Memory B cell (primary cell): Measurements from ENCODE around the gene PYM1.
"Not testable (repeated sequence)": the region's sequence is repeated elsewhere in the genome, so short reads cannot be mapped to it uniquely, and the experiment has no call there.

Source experiments
- ATAC-seq: fragments of 150-1000 bp; cut with Tn5 transposase; 2 replicates; pipeline ENCODE4 v1.10.0; 2021; ENCODE audit warnings: low read depth, mild to moderate bottlenecking, moderate library complexity
- DNase-seq, 2 donors: peaks; one replicate each; pipeline ENCODE4 v3.0.0; 2022; ENCODE audit warnings: low spot score in 2 of 2
- H3K27ac Mint-ChIP-seq: one replicate; pipeline ENCODE4 v1.8.0; 2022; ENCODE audit warnings: mild to moderate bottlenecking, moderate library complexity, mixed read lengths
- H3K27me3 Mint-ChIP-seq: one replicate; pipeline ENCODE4 v1.8.0; 2022; ENCODE audit warnings: mixed read lengths
- H3K36me3 Mint-ChIP-seq: one replicate; pipeline ENCODE4 v1.8.0; 2022; ENCODE audit warnings: mild to moderate bottlenecking, mixed read lengths
- H3K4me1 Mint-ChIP-seq: one replicate; pipeline ENCODE4 v1.8.0; 2022; ENCODE audit warnings: mixed read lengths
- H3K4me3 Mint-ChIP-seq: one replicate; pipeline ENCODE4 v1.8.0; 2022; ENCODE audit warnings: mild to moderate bottlenecking, moderate library complexity, mixed read lengths
- H3K9me3 Mint-ChIP-seq: one replicate; pipeline ENCODE4 v1.8.0; 2022; ENCODE audit warnings: mixed read lengths

PYM1 gene

DNA sequence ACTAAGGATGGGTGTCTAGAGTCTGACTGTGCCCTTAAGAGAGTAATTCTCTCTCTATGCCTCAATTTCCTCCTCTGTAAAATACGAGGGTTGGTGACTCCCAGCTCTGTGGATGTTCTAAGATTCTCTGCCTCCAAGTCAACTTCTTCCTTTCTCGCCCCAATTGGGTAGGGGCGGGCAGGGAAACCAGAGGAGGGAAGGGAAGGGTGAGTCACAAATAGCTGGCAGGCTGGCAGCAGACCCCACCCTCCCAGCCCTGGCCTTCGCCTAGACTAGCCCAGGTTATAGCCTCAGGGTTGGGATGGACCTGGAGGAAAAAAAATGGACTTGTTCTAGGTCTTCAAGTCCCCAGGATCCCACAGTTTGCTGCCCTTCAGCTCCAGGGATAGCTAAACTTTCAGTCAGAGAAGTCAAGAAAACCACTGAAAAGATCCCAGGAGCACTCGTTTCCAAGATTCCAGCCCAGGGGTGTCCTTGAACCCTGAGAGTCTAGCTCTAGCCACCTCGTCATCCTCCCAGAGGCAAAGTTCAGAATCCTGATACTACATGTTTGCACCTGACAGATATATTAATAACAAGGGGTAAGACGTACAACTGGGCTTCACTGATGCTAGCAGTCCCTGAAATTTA lies 5.6 kb upstream of the PYM1 start:
- ATAC-seq (no peak), DNase-seq (no peak)
- Mint-ChIP-seq H3K9me3 (no peaks in the 10 kb centered on the region), H3K4me3 (peak overlapping the region; percentile 24), H3K4me1 (peaks cover 42% of the 10 kb centered on the region), H3K27me3 (no peaks in the 10 kb centered on the region), H3K27ac (peak overlapping the region; percentile 95), H3K36me3 (peaks cover 26% of the 10 kb centered on the region)

DNA sequence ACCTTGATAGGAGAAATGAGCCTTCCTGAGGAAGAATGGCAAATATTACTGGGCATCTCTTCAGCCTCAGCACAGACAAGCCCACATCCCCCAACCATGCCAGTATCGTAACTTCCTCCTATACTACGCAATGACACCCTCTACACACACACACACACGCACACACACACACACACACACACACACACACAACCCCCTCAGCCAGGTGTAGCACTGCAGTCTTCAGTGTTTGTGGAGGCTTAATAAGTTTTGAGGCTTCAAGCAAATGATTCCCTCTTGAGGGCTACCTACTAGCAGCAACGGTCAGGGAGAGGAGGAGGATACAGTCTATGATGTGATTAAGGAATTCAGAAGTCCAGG lies 4.8 kb upstream of the PYM1 start:
- peaks cover 47% of the 10 kb centered on the region for H3K4me1 Mint-ChIP-seq
- DNase-seq (peak; percentile 42 to 51), ATAC-seq (peak; percentile 49)
- peaks cover 25% of the 10 kb centered on the region for H3K36me3 Mint-ChIP-seq
- peak overlapping the region; percentile 95 for H3K27ac Mint-ChIP-seq
- no peaks in the 10 kb centered on the region for H3K9me3 Mint-ChIP-seq
- peak overlapping the region; percentile 99 for H3K4me3 Mint-ChIP-seq
- no peaks in the 10 kb centered on the region for H3K27me3 Mint-ChIP-seq

DNA sequence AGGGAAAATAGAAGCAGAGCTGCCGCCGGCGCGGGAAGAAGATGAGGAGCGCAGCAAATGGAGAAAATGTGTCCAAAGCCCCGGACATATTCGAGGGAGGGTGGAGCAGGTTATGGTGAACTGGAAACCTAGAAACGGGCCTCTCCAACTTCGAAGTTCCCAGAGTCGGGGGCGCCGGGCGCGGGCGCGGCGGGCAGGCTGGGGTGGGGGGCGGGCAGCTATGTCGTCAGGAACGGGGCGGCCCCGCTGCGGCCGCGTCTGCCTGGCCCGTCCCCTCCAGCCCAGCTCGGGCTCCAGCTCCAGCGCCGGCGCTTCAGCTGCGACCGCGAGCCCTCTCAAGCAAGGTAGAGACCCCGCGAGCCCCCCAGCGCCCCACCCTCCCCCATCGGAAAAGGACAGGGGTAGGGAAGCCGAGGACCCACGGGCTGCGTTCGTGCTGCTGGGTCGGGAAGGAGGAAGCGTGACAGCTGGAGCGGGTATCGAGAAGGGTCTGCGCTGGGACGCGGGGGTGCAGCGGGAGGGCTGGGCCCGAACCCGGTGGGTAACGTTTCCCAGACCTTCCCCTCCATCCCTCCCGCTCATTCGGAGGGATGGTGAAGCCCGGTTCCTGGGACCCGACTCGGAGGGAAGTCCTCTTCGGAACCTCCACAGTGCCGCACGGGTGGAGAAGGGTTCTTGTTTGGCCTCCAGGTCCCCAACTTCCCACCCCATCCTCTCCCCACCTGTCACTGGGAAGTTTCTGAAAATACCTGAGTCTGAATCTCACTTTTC lies 4.3 kb upstream of the PYM1 start:
- H3K4me1 Mint-ChIP-seq = peaks cover 47% of the 10 kb centered on the region
- peak overlapping the region; percentile 95 for H3K27ac Mint-ChIP-seq
- no peaks in the 10 kb centered on the region for H3K27me3 Mint-ChIP-seq
- H3K9me3 Mint-ChIP-seq = no peaks in the 10 kb centered on the region
- peak in 1 of 2 donors; percentile 27 for DNase-seq
- peak overlapping the region; percentile 99 for H3K4me3 Mint-ChIP-seq
- H3K36me3 Mint-ChIP-seq = peaks cover 19% of the 10 kb centered on the region
- ATAC-seq = peak; percentile 0

DNA sequence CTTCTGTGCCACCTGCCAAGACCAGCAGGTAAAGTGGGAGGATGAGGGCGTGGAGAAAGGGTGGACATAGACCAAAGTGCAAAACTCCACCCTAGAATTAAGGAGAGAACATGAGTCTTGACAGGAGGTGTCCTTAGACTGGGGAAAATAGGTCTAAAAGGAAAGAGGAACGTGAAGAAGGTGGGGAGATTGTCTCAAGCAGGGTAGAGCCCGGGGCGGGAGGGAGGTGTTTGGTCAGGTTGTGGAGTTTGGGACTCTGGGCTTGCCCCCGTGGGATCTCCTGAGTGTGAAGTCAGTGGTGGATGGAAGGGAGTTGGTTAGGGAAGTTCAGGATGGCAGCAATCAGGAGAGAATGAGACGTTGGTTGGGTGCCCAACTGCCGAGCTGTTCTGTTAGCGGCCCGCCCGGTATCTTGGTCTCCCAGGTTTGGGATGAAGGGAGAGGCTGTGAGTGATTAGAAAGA lies 3.7 kb upstream of the PYM1 start:
- H3K27ac Mint-ChIP-seq = peak overlapping the region; percentile 95
- DNase-seq (peak in 1 of 2 donors; percentile 25), ATAC-seq (no peak)
- no peaks in the 10 kb centered on the region for H3K27me3 Mint-ChIP-seq
- H3K9me3 Mint-ChIP-seq = no peaks in the 10 kb centered on the region
- peaks cover 49% of the 10 kb centered on the region for H3K4me1 Mint-ChIP-seq
- peak overlapping the region; percentile 99 for H3K4me3 Mint-ChIP-seq
- H3K36me3 Mint-ChIP-seq = peaks cover 16% of the 10 kb centered on the region

DNA sequence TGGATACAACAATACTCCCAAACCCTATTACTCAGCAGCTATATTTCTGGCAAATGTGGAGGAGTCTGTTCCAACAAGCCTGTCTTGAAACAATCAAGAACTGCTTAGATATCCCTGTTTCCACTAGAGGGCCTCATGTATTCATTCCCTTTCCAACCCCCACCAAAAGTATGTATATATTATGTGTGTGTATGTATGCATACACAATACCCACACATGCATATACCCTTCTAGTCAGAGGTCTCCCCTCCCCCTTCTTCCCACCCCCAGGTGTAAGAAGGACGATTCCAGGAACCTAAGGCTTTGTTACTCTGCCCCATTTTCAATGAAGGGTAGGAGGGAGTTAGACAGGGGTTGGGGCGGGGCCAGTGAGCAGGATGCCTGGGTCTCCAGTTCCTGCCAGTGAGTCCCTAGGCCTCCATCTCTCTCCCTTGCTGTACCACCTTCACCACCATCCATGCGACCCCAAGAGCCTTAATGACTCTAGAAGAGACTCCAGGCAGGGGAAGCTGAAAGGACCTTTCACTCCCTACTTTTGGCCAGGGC lies 3.1 kb upstream of the PYM1 start, which contains the start of gene DGKA:
Gene DGKA (plus strand): TSS at position 392 of the 546 bp plus-strand sequence. CDS start 5,342 bp downstream, outside the sequence.
- no peaks in the 10 kb centered on the region for H3K9me3 Mint-ChIP-seq
- peak within 1 kb of the TSS; percentile 99 for H3K4me3 Mint-ChIP-seq
- H3K27me3 Mint-ChIP-seq = no peaks in the 10 kb centered on the region
- peak in 1 of 2 donors; percentile 44 for DNase-seq
- peaks cover 49% of the 10 kb centered on the region for H3K4me1 Mint-ChIP-seq
- ATAC-seq = peak; percentile 7
- H3K27ac Mint-ChIP-seq = peak within 1 kb of the TSS; percentile 95
- H3K36me3 Mint-ChIP-seq = peaks cover 13% of the 10 kb centered on the region

DNA sequence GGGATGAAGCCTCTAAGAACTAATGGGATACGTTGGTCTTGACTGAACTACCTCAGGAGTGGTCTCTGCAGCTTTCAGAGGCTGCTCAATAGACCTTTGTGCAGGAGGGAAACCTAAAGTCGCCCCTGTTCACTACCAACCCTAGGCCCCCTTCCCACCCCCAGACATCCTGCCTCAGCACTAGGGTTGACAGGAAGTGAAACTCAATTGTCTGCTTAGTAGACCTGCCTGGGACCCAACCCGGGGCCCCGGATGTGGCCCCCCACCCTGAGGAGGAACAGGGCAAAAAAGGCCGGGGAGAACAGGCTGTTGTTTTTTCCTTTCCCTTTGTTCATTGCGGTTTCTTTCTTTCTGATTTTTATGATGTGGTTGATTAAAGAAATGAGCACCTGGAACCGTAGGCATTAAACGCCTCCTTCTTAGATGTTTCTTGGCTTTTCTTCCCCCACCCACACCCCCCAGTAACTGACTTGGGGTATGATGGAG lies 1.7 kb upstream of the PYM1 start:
- Mint-ChIP-seq H3K27me3 (no peaks in the 10 kb centered on the region), H3K9me3 (no peaks in the 10 kb centered on the region), H3K4me3 (peak overlapping the region; percentile 99), H3K27ac (peak overlapping the region; percentile 95), H3K36me3 (peaks cover 7% of the 10 kb centered on the region), H3K4me1 (peaks cover 53% of the 10 kb centered on the region)
- peak; percentile 60 for ATAC-seq
- DNase-seq = peak; percentile 52 to 64

DNA sequence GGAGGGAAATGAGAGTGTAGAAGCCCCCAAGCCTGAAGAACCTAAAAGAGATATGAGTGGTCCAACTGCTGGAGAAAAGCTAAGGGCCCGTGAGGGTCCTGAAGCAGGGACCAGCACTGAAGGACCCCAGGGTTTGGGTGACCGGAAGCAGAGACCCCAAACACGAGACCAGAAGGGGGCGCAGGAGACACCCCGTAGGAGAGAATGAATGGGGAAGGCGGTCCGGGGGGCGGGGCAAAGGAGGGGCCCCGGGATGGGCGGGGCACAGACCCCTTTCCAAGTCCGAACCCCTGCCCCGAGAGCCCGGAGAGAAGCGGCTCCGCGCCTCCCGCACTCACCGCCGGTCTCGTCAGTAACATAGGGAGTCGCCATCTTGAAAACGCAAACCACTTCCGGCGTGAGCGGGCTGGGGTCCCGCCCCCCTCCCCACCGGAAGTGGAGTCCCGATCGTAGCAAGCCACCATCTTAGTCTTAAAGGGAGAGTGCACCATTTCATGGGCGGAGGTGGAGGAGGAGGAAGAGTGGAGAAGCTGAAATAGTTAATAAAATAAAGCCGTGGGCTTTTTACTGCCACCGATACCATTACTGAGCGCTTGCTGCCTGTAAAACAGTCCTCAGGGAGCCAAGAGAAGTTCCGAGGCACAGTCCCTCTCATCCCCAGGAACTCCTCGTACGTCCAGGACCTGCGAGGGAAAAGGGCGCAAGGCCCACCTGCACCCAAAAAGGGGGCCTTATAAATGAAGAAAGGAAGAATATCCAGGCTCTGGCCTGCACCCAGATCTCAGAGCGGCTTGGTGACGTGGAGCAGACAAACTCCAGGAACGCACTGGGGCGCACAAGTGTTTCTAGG lies 731 bp downstream of the PYM1 start:
- peaks cover 11% of the 10 kb centered on the region for H3K36me3 Mint-ChIP-seq
- ATAC-seq (peak; percentile 58), DNase-seq (peak; percentile 78 to 87)
- peak overlapping the region; percentile 94 for H3K4me3 Mint-ChIP-seq
- no peaks in the 10 kb centered on the region for H3K27me3 Mint-ChIP-seq
- peak overlapping the region; percentile 91 for H3K27ac Mint-ChIP-seq
- peaks cover 47% of the 10 kb centered on the region for H3K4me1 Mint-ChIP-seq
- H3K9me3 Mint-ChIP-seq = no peaks in the 10 kb centered on the region

DNA sequence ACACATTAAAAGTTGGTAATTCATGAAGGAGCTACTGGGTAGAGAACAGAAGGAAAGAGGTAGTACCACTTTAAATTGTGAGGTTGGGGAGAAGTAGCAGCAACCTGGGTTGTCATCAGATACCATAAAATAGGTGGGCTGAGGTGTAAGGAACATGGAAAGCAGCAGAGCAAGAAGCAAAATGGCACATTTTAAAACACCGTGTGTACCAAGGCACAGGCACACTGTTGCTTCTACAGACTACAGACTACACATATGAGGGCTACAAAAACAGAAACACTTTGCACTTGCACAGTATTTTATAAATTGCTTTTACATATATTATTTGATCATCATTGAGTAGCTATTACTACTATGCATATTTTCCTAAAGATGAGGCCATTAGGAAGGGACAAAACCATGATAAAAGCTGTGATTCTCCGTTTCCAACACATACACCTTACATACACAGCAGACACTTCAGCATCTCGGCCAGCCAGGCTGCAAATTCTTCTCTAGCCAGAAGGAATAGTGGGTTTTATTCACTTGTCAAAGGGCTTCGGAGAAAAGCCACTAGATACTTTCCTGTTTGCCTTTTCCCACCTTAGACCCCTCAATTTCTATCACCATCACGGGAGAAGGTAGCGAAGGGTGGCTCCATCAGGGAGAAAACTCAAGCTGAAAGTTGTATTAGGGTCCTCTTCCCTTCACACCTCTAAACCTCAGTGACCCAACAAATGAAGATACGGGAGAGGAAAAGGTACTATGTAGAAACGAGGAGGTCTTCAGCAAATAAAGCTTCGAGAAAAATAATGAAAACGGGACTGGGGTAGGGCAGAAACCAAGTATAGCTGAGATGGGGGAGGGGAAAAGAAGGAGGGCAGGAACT lies 1.6 kb downstream of the PYM1 start:
- Mint-ChIP-seq H3K27ac (peak overlapping the region; percentile 91), H3K36me3 (peaks cover 9% of the 10 kb centered on the region), H3K4me1 (peaks cover 48% of the 10 kb centered on the region), H3K27me3 (no peaks in the 10 kb centered on the region), H3K4me3 (peak overlapping the region; percentile 94), H3K9me3 (no peaks in the 10 kb centered on the region)
- DNase-seq (no peak), ATAC-seq (peak; percentile 7)

DNA sequence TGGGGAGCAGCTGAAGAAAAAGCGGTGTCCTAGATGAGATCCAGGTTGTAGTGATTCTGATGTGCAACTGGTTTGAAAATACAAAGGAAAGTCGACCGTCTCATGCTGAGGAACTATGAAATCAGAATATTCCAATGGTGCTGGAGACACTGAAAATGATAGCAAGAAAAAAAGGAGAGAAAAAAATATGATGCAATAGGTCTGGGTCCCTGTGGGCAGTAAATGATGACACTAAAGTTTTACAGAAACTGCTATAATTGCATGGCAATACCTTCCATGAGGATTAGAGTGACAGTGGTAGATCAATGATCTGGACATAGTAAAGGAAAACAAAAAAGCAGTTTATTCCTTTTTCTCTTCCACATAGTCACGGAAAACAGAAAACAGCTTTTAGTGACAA lies 2.3 kb downstream of the PYM1 start:
- Mint-ChIP-seq H3K27ac (peak overlapping the region; percentile 91), H3K4me1 (peaks cover 45% of the 10 kb centered on the region), H3K36me3 (peaks cover 9% of the 10 kb centered on the region), H3K4me3 (peak overlapping the region; percentile 49), H3K27me3 (no peaks in the 10 kb centered on the region), H3K9me3 (no peaks in the 10 kb centered on the region)
- DNase-seq = no peak
- ATAC-seq = no peak

DNA sequence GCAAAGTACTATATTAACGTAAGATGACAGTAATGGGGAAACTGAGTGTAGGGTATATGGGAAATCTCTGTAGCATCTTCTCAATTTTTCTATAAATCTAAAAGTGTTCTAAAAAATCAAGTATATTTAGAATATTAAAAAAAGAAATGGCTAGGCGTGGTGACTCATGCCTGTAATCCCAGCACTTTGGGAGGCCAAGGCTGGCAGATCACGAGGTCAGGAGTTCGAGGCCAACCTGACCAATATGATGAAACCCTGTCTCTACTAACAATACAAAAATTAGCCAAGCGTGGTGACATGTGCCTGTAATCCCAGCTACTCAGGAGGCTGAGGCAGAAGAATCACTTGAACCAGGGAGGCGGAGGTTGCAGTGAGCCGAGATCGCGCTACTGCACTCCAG lies 4.0 kb downstream of the PYM1 start:
- not testable (repeated sequence) for ATAC-seq, DNase-seq, H3K4me3 Mint-ChIP-seq, H3K36me3 Mint-ChIP-seq, H3K9me3 Mint-ChIP-seq, H3K27ac Mint-ChIP-seq, H3K27me3 Mint-ChIP-seq
- H3K4me1 Mint-ChIP-seq = peaks cover 34% of the 10 kb centered on the region

DNA sequence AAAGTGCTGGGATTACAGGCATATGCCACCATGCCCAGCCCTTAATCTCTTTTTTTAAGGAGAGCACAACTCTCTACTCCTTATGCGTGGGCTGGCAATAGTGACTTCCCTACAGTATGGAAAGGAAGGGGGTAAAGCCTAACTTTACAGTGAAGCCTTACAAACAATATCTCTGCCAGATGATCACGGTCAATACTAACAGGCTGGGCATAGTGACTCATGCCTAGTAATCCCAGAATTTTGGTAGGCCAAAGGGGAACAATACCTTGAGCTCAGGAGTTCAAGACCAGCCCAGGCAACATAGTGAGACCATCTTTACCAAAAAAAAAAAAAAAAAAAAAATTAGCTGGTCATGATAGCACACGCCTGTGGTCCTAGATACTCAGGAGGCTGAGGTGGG lies 5.6 kb downstream of the PYM1 start:
- Mint-ChIP-seq H3K36me3 (peaks cover 9% of the 10 kb centered on the region), H3K27ac (no peak overlapping the region), H3K27me3 (no peaks in the 10 kb centered on the region), H3K4me1 (peaks cover 30% of the 10 kb centered on the region), H3K9me3 (no peaks in the 10 kb centered on the region), H3K4me3 (no peak overlapping the region)
- DNase-seq (no peak), ATAC-seq (no peak)

DNA sequence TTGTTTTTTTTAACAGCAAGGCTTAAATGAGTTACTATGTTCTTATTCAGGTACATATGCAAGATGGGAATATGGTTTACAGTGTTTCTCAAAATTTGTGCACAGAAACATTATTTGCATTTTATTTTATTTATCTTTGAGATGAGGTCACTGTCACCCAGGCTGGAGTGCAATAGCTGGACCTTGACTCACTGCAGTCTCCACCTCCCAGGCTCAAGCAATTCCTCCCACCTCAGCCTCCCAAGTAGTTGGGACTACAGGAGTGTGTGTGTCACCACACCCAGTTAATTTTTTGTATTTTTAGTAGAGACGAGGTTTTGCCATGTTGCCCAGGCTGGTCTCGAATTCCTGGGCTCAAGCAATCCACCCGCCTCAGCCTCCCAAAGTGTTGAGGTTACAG lies 8.7 kb downstream of the PYM1 start:
- H3K27me3 Mint-ChIP-seq, ATAC-seq, DNase-seq, H3K27ac Mint-ChIP-seq, H3K4me3 Mint-ChIP-seq, H3K9me3 Mint-ChIP-seq: not testable (repeated sequence)
- Mint-ChIP-seq H3K36me3 (peaks cover 14% of the 10 kb centered on the region), H3K4me1 (peaks cover 19% of the 10 kb centered on the region)

DNA sequence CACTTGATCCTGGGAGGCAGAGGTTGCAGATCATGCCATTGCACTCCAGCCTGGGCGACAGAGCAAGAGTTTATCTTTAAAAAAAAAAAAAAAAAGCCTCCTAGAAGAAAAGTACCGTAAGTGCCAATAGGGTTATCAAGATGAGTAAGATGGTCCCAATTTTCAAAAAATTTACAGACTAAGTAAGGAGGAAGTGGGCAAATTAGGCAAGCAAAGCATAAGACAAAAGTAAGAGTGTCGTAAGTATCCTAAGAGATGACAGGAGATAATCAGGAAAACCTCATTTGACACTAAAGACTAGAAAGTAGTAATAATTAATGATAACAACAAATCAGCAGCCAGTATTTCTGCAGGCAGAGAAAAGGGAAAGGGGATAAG lies 12.2 kb downstream of the PYM1 start:
- peaks cover 8% of the 10 kb centered on the region for H3K4me1 Mint-ChIP-seq
- peaks cover 13% of the 10 kb centered on the region for H3K36me3 Mint-ChIP-seq
- no peak for ATAC-seq
- no peak overlapping the region for H3K4me3 Mint-ChIP-seq
- peak overlapping the region; percentile 11 for H3K27ac Mint-ChIP-seq
- H3K9me3 Mint-ChIP-seq = no peaks in the 10 kb centered on the region
- no peak for DNase-seq
- H3K27me3 Mint-ChIP-seq = no peaks in the 10 kb centered on the region
